CD8-positive, alpha-beta memory T cell (primary cell): ENCODE results near the gene IL11. TPM values are rescaled to one million over a fixed set of nuclear protein-coding genes. Genes with fewer than 3 reads are reported as not detected.

ENCODE experiments used
- CTCF ChIA-PET: fragments of 350-600 bp; sonication (Branson Sonifier 250); formaldehyde crosslinking; loops from one replicate; lab custom pipeline; 2021; ENCODE audit warnings: antibody characterized with exemption; lab: Charles Lee
- POLR2A ChIA-PET: fragments of 350-600 bp; sonication (Branson Sonifier 250); formaldehyde crosslinking; loops from one replicate; lab custom pipeline; 2021; ENCODE audit warnings: antibody characterized with exemption; lab: Charles Lee
- DNase-seq, 5 donors: peaks; one replicate each; pipeline versions ENCODE4 v3.0.0 to v3.0.0-alpha.2; 2020 to 2022; ENCODE audit warnings: mixed read lengths in 1 of 5
- H3K27ac ChIP-seq: one replicate; pipeline ENCODE4 v1.7.0; 2013; ENCODE audit warnings: low read depth, mild to moderate bottlenecking, low read length, moderate library complexity
- H3K27me3 ChIP-seq: 2 replicates; pipeline ENCODE4 v1.7.0; 2013; ENCODE audit warnings: low read length, mild to moderate bottlenecking; ENCODE audit not compliant: insufficient read depth, poor library complexity, severe bottlenecking
- H3K36me3 ChIP-seq: 2 replicates; pipeline ENCODE4 v1.7.0; 2013; ENCODE audit warnings: mild to moderate bottlenecking, low read length, moderate library complexity; ENCODE audit not compliant: insufficient read depth
- H3K4me1 ChIP-seq: 2 replicates; pipeline ENCODE4 v1.7.0; 2013; ENCODE audit warnings: mild to moderate bottlenecking, low read length, moderate library complexity; ENCODE audit not compliant: insufficient read depth
- H3K4me3 ChIP-seq: 2 replicates; pipeline ENCODE4 v1.7.0; 2013; ENCODE audit warnings: mild to moderate bottlenecking, low read length
- H3K9me3 ChIP-seq: 2 replicates; pipeline ENCODE4 v1.7.0; 2013; ENCODE audit warnings: mild to moderate bottlenecking, low read length
- H3K27ac Mint-ChIP-seq, 8 donors: one replicate each; pipeline ENCODE4 v1.8.0; 2020 to 2021; ENCODE audit warnings: mixed read lengths in 8 of 8, mild to moderate bottlenecking in 6 of 8, inconsistent platforms in 3 of 8, moderate library complexity in 3 of 8
- H3K27me3 Mint-ChIP-seq, 2 donors: one replicate each; pipeline ENCODE4 v1.8.0; 2020 to 2021; ENCODE audit warnings: mixed read lengths in 2 of 2, mild to moderate bottlenecking in 1 of 2, moderate library complexity in 1 of 2
- H3K36me3 Mint-ChIP-seq, 3 donors: one replicate each; pipeline ENCODE4 v1.8.0; 2020 to 2021; ENCODE audit warnings: mixed read lengths in 3 of 3, inconsistent platforms in 1 of 3, mild to moderate bottlenecking in 1 of 3
- H3K4me1 Mint-ChIP-seq, 3 donors: one replicate each; pipeline ENCODE4 v1.8.0; 2020 to 2021; ENCODE audit warnings: mixed read lengths in 3 of 3, inconsistent platforms in 1 of 3, mild to moderate bottlenecking in 1 of 3
- H3K4me3 Mint-ChIP-seq, 7 donors: one replicate each; pipeline ENCODE4 v1.8.0; 2020 to 2021; ENCODE audit warnings: mixed read lengths in 7 of 7, mild to moderate bottlenecking in 6 of 7, moderate library complexity in 4 of 7, inconsistent platforms in 2 of 7
- H3K9me3 Mint-ChIP-seq, 5 donors: one replicate each; pipeline ENCODE4 v1.8.0; 2020 to 2022; ENCODE audit warnings: mixed read lengths in 5 of 5, mild to moderate bottlenecking in 3 of 5, moderate library complexity in 2 of 5, inconsistent platforms in 1 of 5
- polyA plus RNA-seq: library from polyadenylated mRNA; unstranded; fragments of 300-500 nt; fragmentation: Illumina TruSeq; gene quantifications from one replicate; pipeline ENCODE4 v1.2.3, GENCODE V29; 2021
- total RNA-seq, 2 experiments: library from RNA; stranded (reverse); gene quantifications; one replicate each; pipeline ENCODE4 v1.2.3, GENCODE V29; 2021

The IL11 gene
- total and polyA plus RNA-seq, 3 experiments from 2014 or later = 0.27 to 0.37 TPM; not detected in 1

DNA sequence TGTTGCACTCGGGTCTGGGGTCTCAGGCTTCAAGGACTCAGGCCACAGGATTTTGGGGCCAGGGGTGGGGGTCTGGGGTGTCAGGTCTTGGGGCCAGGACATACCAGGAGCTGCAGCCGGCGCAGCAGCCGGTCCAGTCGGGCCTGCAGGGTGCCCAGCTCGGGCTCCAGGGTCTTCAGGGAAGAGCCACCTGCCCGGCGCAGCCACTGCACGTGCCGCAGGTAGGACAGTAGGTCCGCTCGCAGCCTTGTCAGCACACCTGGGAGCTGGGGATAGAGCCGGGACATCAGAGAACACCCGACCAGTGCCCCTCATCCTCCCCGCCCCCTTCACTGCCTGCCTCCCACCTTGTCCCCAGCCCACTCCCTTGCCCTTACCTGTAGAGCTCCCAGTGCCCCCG, 2.2 kb downstream of the IL11 start:
- Mint-ChIP-seq H3K4me1 (peaks cover 4 to 7% (median 5%) of the 10 kb centered on the region in 3 donors), H3K9me3 (peaks cover 0 to 2% (median 0%) of the 10 kb centered on the region in 5 donors), H3K27me3 (peaks cover 23 to 48% of the 10 kb centered on the region in 2 donors), H3K36me3 (peaks cover 0 to 4% (median 0%) of the 10 kb centered on the region in 3 donors), H3K4me3 (peak overlapping the region in 1 of 7 donors; percentile 5), H3K27ac (no peak overlapping the region)
- Histone ChIP-seq H3K4me3 (no peak overlapping the region), H3K27me3 (peaks cover 27% of the 10 kb centered on the region), H3K36me3 (no peaks in the 10 kb centered on the region), H3K9me3 (no peaks in the 10 kb centered on the region), H3K27ac (no peak overlapping the region), H3K4me1 (peaks cover 6% of the 10 kb centered on the region)
- no peak for DNase-seq
- POLR2A ChIA-PET = no interaction called here
- CTCF ChIA-PET = interaction anchor here (1.1 kb wide), 1 partner anchor 75 kb away, joined by 3 read pairs; no protein-coding TSS in a partner anchor

DNA sequence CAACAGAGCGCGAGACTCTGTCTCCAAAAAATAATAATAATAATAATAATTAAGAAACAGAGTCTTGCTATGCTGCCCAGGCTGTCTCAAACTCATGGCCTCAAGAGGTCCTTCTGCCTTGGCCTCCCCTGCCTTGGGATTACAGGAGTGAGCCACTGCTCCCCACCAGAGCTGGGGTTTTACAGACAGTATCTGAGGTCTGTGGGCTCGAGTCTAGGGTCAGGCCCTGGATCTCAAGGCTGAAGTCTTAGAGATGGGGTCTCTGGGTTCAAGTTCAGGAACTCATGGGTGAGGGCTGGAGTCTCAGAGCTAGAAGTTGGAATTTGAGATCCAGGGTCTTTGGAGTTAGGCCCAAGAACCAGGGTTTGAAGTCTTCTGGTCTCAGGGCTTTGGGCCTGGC, 3.5 kb downstream of the IL11 start:
- H3K27me3 Mint-ChIP-seq = peaks cover 17 to 41% of the 10 kb centered on the region in 2 donors
- peaks cover 0 to 4% (median 0%) of the 10 kb centered on the region in 3 donors for H3K36me3 Mint-ChIP-seq
- Histone ChIP-seq H3K27me3 (peaks cover 15% of the 10 kb centered on the region), H3K27ac (no peak overlapping the region), H3K4me3 (no peak overlapping the region), H3K9me3 (no peaks in the 10 kb centered on the region), H3K36me3 (no peaks in the 10 kb centered on the region), H3K4me1 (peaks cover 6% of the 10 kb centered on the region)
- ChIA-PET CTCF (interaction anchor here (1.1 kb wide), 1 partner anchor 65 kb away, joined by 3 read pairs; no protein-coding TSS in a partner anchor), POLR2A (interaction anchor here (0.6 kb wide), 1 partner anchor 47 kb away, joined by 7 read pairs; no protein-coding TSS in a partner anchor)
- peaks cover 4 to 7% (median 5%) of the 10 kb centered on the region in 3 donors for H3K4me1 Mint-ChIP-seq
- H3K9me3 Mint-ChIP-seq = peaks cover 0 to 2% (median 0%) of the 10 kb centered on the region in 5 donors
- H3K27ac Mint-ChIP-seq = no peak overlapping the region
- no peak for DNase-seq
- H3K4me3 Mint-ChIP-seq = no peak overlapping the region

DNA sequence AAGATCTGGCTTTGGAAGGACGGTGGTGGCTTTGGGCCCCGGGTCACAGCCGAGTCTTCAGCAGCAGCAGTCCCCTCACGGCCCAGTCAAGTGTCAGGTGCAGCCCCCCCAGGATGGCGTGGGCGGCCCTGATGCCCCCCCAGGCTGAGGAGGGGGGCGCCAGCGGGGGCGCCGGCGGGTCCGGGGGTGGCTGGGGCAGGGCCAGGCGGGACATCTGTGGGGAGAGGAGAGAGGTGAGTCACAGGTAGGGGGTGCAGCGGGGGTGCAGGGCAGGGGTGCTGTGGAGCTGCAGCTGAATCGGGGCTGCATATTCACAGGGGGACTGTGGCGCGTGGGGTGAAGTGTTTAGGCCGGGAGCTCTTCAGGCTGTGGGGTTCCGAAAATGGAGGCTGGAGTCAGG, 4.3 kb downstream of the IL11 start:
- H3K4me3 Mint-ChIP-seq = no peak overlapping the region
- H3K27ac Mint-ChIP-seq = no peak overlapping the region
- CTCF ChIA-PET = no interaction called here
- H3K36me3 ChIP-seq = no peaks in the 10 kb centered on the region
- peaks cover 0 to under 1% (median 0%) of the 10 kb centered on the region in 5 donors for H3K9me3 Mint-ChIP-seq
- peaks cover 10 to 33% of the 10 kb centered on the region in 2 donors for H3K27me3 Mint-ChIP-seq
- H3K4me1 Mint-ChIP-seq = peaks cover 4 to 7% (median 5%) of the 10 kb centered on the region in 3 donors
- no peak overlapping the region for H3K4me3 ChIP-seq
- no peaks in the 10 kb centered on the region for H3K9me3 ChIP-seq
- H3K27me3 ChIP-seq = peaks cover 11% of the 10 kb centered on the region
- DNase-seq = no peak
- no peak overlapping the region for H3K27ac ChIP-seq
- H3K4me1 ChIP-seq = peaks cover 6% of the 10 kb centered on the region
- peaks cover 0 to 4% (median 0%) of the 10 kb centered on the region in 3 donors for H3K36me3 Mint-ChIP-seq
- POLR2A ChIA-PET = no interaction called here

DNA sequence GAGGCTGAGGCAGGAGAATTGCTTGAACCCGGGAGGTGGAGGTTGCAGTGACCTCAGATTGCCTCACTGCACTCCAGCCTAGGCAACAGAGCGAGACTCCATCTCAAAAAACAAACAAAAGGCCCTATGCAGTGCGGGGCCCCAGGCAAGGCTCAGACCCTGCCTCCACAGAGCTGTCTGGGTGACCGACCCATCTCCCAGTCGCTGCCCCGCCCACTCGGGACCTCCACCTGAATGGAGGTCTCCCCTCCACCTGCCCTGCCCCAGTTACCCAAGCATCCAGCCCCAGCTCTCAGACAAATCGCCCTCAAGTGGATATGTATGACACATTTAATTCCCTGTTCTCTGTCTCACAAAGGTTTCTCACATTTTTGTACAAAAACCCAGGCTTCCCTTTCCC, 5.0 kb downstream of the IL11 start:
- H3K9me3 Mint-ChIP-seq = no peaks in the 10 kb centered on the region

DNA sequence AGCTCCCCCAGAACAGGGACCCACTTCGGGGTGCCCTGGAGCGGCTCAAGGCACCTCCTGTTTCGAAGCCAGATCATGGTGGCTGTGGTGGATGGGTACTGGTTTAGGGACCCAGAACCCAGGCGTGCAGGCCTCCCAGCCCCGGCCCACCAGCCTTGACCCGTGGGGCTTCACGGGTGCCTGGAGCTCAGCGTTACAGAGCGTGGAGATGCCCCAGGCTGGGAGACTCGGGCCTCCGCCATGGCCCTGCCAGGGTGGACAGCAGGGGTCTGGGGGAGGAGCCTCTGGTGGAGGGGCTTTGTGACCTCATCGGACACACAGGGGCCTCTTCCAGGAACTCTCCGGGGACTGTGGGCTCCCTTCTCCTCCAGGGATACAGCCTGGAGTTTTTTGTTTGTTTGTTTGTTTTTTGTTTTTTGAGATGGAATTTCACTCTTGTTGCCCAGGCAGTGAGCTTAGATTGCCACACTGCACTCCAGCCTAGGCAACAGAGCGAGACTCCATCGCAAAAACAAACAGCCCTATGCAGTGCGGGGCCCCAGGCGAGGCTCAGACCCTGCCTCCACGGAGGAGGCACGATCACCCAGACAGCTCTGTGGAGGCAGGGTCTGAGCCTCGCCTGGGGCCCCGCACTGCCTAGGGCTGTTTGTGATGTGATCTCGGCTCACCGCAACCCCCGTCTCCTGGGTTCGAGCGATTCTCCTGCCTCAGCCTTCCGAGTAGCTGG, 7.1 kb downstream of the IL11 start, which contains the start of gene GARIN5B:
Gene GARIN5B (minus strand): TSS at position 271 of the 727 bp plus-strand sequence. CDS start 194 bp downstream, at position 77.
- DNase-seq = no peak
- ChIA-PET POLR2A (no interaction called here), CTCF (no interaction called here)
- H3K27ac ChIP-seq = no peak within 1 kb of the TSS
- peak within 1 kb of the TSS in 1 of 8 donors; percentile 5 for H3K27ac Mint-ChIP-seq
- peaks cover 0 to 2% (median 0%) of the 10 kb centered on the region in 3 donors for H3K36me3 Mint-ChIP-seq
- no peaks in the 10 kb centered on the region for H3K27me3 ChIP-seq
- H3K4me3 Mint-ChIP-seq = no peak within 1 kb of the TSS
- H3K4me1 ChIP-seq = no peaks in the 10 kb centered on the region
- H3K36me3 ChIP-seq = no peaks in the 10 kb centered on the region
- no peaks in the 10 kb centered on the region for H3K9me3 Mint-ChIP-seq
- peaks cover 2 to 17% of the 10 kb centered on the region in 2 donors for H3K27me3 Mint-ChIP-seq
- H3K9me3 ChIP-seq = no peaks in the 10 kb centered on the region
- H3K4me1 Mint-ChIP-seq = no peaks in the 10 kb centered on the region
- no peak within 1 kb of the TSS for H3K4me3 ChIP-seq

More for the DNA sequence above, 5.0 kb downstream of the IL11 start:
- H3K4me3 ChIP-seq = no peak overlapping the region
- CTCF ChIA-PET = no interaction called here
- no peaks in the 10 kb centered on the region for H3K36me3 ChIP-seq
- H3K4me1 ChIP-seq = peaks cover 6% of the 10 kb centered on the region
- POLR2A ChIA-PET = no interaction called here
- DNase-seq = no peak
- no peak overlapping the region for H3K27ac ChIP-seq
- Mint-ChIP-seq H3K4me3 (no peak overlapping the region), H3K27ac (no peak overlapping the region), H3K36me3 (peaks cover 0 to 2% (median 0%) of the 10 kb centered on the region in 3 donors), H3K27me3 (peaks cover 6 to 27% of the 10 kb centered on the region in 2 donors), H3K4me1 (peaks cover 2 to 5% (median 4%) of the 10 kb centered on the region in 3 donors)
- peaks cover 5% of the 10 kb centered on the region for H3K27me3 ChIP-seq
- H3K9me3 ChIP-seq = no peaks in the 10 kb centered on the region

DNA sequence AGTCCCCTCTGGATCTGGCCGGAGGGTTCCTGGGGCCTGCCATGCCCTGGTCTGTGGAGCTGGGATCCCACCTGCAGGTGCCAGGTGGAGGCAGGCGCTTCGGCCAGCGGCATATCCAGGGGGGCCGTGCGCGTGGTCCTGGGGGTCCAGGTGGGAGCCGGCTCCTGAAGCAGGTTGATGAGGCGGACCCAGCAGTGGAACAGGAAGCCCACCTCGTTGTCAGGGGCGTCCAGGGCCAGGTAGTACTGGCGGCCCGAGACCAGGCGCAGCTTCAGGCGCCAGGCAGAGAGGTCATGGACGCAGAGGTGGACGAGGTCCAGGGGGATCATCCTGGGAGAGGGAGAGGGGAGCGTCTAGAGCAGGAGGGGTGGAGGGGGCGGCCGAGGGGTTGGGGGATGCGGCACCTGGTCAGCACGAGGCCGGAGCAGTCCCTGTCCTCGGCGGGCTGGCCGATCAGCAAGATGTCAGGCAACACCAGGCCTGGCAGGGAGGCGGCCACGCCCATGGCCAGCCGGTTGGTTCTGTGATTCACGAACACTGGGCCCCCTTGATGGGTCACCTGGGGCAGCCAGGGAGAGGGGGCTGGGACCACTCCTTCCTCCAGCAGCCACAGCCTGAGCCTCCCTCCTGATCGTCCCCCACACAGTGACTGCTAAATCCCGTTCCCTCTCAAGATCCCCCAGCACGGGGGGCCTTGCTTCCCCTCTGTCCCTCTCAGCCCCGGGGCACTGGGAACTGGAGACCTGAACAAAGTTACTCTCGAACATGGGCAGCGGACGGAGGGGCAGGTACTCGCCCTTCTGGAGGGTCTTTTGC, 7.9 kb downstream of the IL11 start:
- no peak for DNase-seq
- H3K4me1 Mint-ChIP-seq = no peaks in the 10 kb centered on the region
- no peak overlapping the region for H3K4me3 ChIP-seq
- ChIA-PET POLR2A (no interaction called here), CTCF (no interaction called here)
- H3K27ac ChIP-seq = no peak overlapping the region
- H3K4me3 Mint-ChIP-seq = no peak overlapping the region
- H3K4me1 ChIP-seq = no peaks in the 10 kb centered on the region
- peaks cover 0 to 14% of the 10 kb centered on the region in 2 donors for H3K27me3 Mint-ChIP-seq
- no peaks in the 10 kb centered on the region for H3K36me3 Mint-ChIP-seq
- H3K36me3 ChIP-seq = no peaks in the 10 kb centered on the region
- H3K9me3 Mint-ChIP-seq = no peaks in the 10 kb centered on the region
- no peak overlapping the region for H3K27ac Mint-ChIP-seq
- no peaks in the 10 kb centered on the region for H3K27me3 ChIP-seq
- H3K9me3 ChIP-seq = no peaks in the 10 kb centered on the region

DNA sequence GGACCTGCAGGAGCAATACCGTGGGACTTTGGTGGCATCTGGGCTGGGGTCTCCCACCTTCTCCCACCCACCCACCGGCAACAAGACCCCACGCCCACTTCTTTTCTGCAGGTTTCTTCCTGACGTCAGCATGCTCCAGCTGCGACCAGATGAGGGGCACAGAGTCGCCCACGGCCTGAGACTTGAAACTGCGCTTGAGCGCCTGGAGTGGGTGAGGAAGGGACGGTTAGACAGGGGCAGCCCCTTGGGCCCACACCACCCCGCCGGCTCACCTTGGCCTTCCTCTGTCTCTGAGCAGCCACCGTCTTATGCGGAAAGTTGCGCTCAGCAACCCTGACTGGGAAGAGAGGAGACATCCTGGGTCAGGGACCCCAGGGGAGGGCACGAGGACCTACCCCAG, 9.4 kb downstream of the IL11 start:
- ChIA-PET POLR2A (no interaction called here), CTCF (no interaction called here)
- Histone ChIP-seq H3K4me1 (no peaks in the 10 kb centered on the region), H3K4me3 (no peak overlapping the region), H3K9me3 (no peaks in the 10 kb centered on the region), H3K36me3 (no peaks in the 10 kb centered on the region), H3K27ac (no peak overlapping the region), H3K27me3 (no peaks in the 10 kb centered on the region)
- H3K4me1 Mint-ChIP-seq = no peaks in the 10 kb centered on the region
- H3K36me3 Mint-ChIP-seq = no peaks in the 10 kb centered on the region
- no peaks in the 10 kb centered on the region for H3K9me3 Mint-ChIP-seq
- H3K27me3 Mint-ChIP-seq = peaks cover 0 to 12% of the 10 kb centered on the region in 2 donors
- H3K4me3 Mint-ChIP-seq = no peak overlapping the region
- DNase-seq = no peak
- no peak overlapping the region for H3K27ac Mint-ChIP-seq
